SJSA1 (cell line): Measurements from ENCODE around the gene PDP2. TPM values are rescaled to one million over a fixed set of nuclear protein-coding genes. Genes with fewer than 3 reads are reported as not detected.

Experiments used
- DNase-seq, 2 experiments: peaks; one replicate each; pipeline ENCODE4 v3.0.0-alpha.2; 2015 to 2020; ENCODE audit warnings: low spot score in 2 of 2, low read depth in 1 of 2
- H3K27ac ChIP-seq: fragments of 250-450 bp; sonication (Bioruptor Pico); 2 replicates; pipeline ENCODE4 v1.5.1; 2020; ENCODE audit warnings: mild to moderate bottlenecking, moderate library complexity
- H3K27me3 ChIP-seq: fragments of 250-450 bp; sonication (Bioruptor Pico); replicated peaks from 2 replicates; pipeline ENCODE4 v1.5.1; 2020; ENCODE audit warnings: mild to moderate bottlenecking, moderate library complexity
- H3K36me3 ChIP-seq: fragments of 250-450 bp; sonication (Bioruptor Pico); 2 replicates; pipeline ENCODE4 v1.5.1; 2020; ENCODE audit warnings: mild to moderate bottlenecking
- H3K4me1 ChIP-seq: fragments of 250-450 bp; sonication (Bioruptor Pico); replicated peaks from 2 replicates; pipeline ENCODE4 v1.6.1; 2021; ENCODE audit warnings: mild to moderate bottlenecking
- H3K4me3 ChIP-seq: fragments of 250-450 bp; sonication (Bioruptor Pico); 2 replicates; pipeline ENCODE4 v1.5.1; 2020; ENCODE audit warnings: mild to moderate bottlenecking
- H3K9me3 ChIP-seq: fragments of 250-450 bp; sonication (Bioruptor Pico); replicated peaks from 2 replicates; pipeline ENCODE4 v1.5.1; 2020; ENCODE audit warnings: mild to moderate bottlenecking
- total RNA-seq: library from RNA; depleted of rRNA; stranded (reverse); fragments of >200 nt; shearing (Covaris generic); gene quantifications from 2 replicates; pipeline ENCODE4 v1.2.3, GENCODE V29; 2014; rRNA removed

PDP2 gene
- total RNA-seq, 1 experiment from 2014 or later: 5.0 TPM

DNA sequence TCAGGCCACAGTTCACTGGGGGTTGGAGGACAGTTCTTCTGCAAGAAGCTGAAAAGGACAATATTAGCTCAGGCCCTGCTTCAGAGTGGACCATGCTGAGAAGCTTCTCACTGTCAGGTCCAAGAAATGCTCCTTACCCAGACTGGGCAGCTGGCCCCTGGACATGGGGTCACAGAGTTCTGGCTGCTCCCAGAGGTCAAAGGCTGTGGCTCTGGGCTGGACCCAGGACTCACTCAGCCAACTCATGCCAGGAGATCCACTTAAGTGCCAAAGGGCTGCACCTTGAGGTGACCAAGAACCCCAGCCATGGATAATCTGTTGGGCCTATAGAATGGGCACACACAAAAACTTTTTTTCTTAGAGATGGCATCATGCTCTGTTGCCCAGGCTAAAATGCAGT is 59.1 kb downstream of the PDP2 start:
- no peaks in the 10 kb centered on the region for H3K27me3 ChIP-seq
- H3K9me3 ChIP-seq: no peaks in the 10 kb centered on the region
- peaks cover 6% of the 10 kb centered on the region for H3K4me1 ChIP-seq
- H3K36me3 ChIP-seq: peaks cover 80% of the 10 kb centered on the region
- H3K27ac ChIP-seq: no peak overlapping the region
- no peak for DNase-seq
- no peak overlapping the region for H3K4me3 ChIP-seq

- no peaks in the 10 kb centered on the region for H3K27me3 ChIP-seq
- peaks cover 79% of the 10 kb centered on the region for H3K36me3 ChIP-seq
- H3K9me3 ChIP-seq: no peaks in the 10 kb centered on the region
- H3K4me1 ChIP-seq: peaks cover 5% of the 10 kb centered on the region
- no peak overlapping the region for H3K4me3 ChIP-seq
- H3K27ac ChIP-seq: no peak overlapping the region
- no peak for DNase-seq
Observed at GRCh38 chr16:66940236-66940635, 59.9 kb downstream of the PDP2 start.

Other genes starting within 250 kb of the PDP2 start
- 8.9 and 14.6 TPM in 2 replicates for gene CMTM4, start 183.8 kb upstream of the PDP2 start, total RNA-seq
- 89.0 and 101 TPM in 2 replicates for gene DYNC1LI2, start 128.9 kb upstream of the PDP2 start, total RNA-seq
- gene TERB1, start 78.9 kb upstream of the PDP2 start, total RNA-seq: 0.05 TPM in 1 of 2 replicates, not detected in the other
- gene NAE1, start 49.5 kb upstream of the PDP2 start, total RNA-seq: 78.8 and 80.9 TPM in 2 replicates
- not detected in 2 replicates for gene CA7, start 36.1 kb upstream of the PDP2 start, total RNA-seq
- not detected in 2 replicates for gene CDH16, start 38.4 kb downstream of the PDP2 start, total RNA-seq
- gene RRAD, start 45.0 kb downstream of the PDP2 start, total RNA-seq: 0.16 and 0.39 TPM in 2 replicates
- 93.0 and 149 TPM in 2 replicates for gene CIAO2B, start 53.9 kb downstream of the PDP2 start, total RNA-seq
- 15.6 and 21.9 TPM in 2 replicates for gene CES2, start 55.0 kb downstream of the PDP2 start, total RNA-seq
- not detected in 2 replicates for gene CES3, start 80.8 kb downstream of the PDP2 start, total RNA-seq
- not detected in 2 replicates for gene CES4A, start 108.1 kb downstream of the PDP2 start, total RNA-seq
- gene CBFB, start 148.6 kb downstream of the PDP2 start, total RNA-seq: 170 and 181 TPM in 2 replicates
- gene PHAF1, start 229.4 kb downstream of the PDP2 start, total RNA-seq: 18.7 and 28.8 TPM in 2 replicates